GM13976 (cell line): Measurements from ENCODE around the gene VPS33B.
"Not testable (repeated sequence)": the region's sequence is repeated elsewhere in the genome, so short reads cannot be mapped to it uniquely, and the experiment has no call there.

Experiments used
- DNase-seq: peaks from one replicate; pipeline ENCODE4 v3.0.0; 2012; ENCODE audit warnings: low spot score
- CTCF ChIP-seq: IDR thresholded peaks from 2 replicates; pipeline ENCODE4 v1.5.1; 2012; ENCODE audit warnings: borderline replicate concordance, mild to moderate bottlenecking; ENCODE audit not compliant: insufficient read depth; ENCODE audit errors: extremely low read depth, missing control alignments, control extremely low read depth
- in situ Hi-C: fragments of 300-500 bp; cut with MboI; formaldehyde crosslinking; loops from one replicate; pipeline ENCODE4 v1.12.0; 2022; ENCODE audit warnings: low sequenced_read_pairs, mixed read lengths, inconsistent platforms; ENCODE audit not compliant: unreplicated experiment

Gene VPS33B

GRCh38 chr15:91022832-91023129, 387 bp upstream of the VPS33B start:
- in situ Hi-C loops: no loop called here
- TF ChIP-seq CTCF: no peak
- no peak for DNase-seq

GRCh38 chr15:91021516-91022074, 799 bp downstream of the VPS33B start:
- in situ Hi-C loops: no loop called here
- no peak for TF ChIP-seq CTCF
- no peak for DNase-seq

- TF ChIP-seq CTCF: no peak
- no peak for DNase-seq
- in situ Hi-C loops: no loop called here
Measured at GRCh38 chr15:91018158-91018557, 4.2 kb downstream of the VPS33B start.

GRCh38 chr15:91017716-91018115, 4.7 kb downstream of the VPS33B start:
- DNase-seq: no peak
- in situ Hi-C loops: no loop called here
- no peak for TF ChIP-seq CTCF

- DNase-seq, in situ Hi-C loops: not testable (repeated sequence)
Measured at GRCh38 chr15:91013701-91014100, 8.7 kb downstream of the VPS33B start.

- in situ Hi-C loops: no loop called here
- no peak for TF ChIP-seq CTCF
- no peak for DNase-seq
Measured at GRCh38 chr15:91007266-91007665, 15.1 kb downstream of the VPS33B start.

GRCh38 chr15:91001209-91001608, 21.2 kb downstream of the VPS33B start:
- in situ Hi-C loops: no loop called here
- no peak for TF ChIP-seq CTCF
- no peak for DNase-seq
